Neural progenitor cell (in vitro differentiated cells): ENCODE data around the gene ANO2.

ENCODE experiments used
- CTCF ChIP-seq: fragments of 200-600 bp; sonication (generic); IDR thresholded peaks from 2 replicates; pipeline ENCODE4 v1.5.1; 2017; ENCODE audit warnings: antibody characterized with exemption, mild to moderate bottlenecking
- EZH2 ChIP-seq: fragments of 200-600 bp; sonication (generic); IDR thresholded peaks from 2 replicates; pipeline ENCODE4 v1.6.1; 2017; ENCODE audit warnings: antibody characterized with exemption, mild to moderate bottlenecking, moderate library complexity

GRCh38 chr12:5901416-5901815, 43.6 kb downstream of the ANO2 start:
- TF ChIP-seq CTCF: no peak
- TF ChIP-seq EZH2: no peak
